ENCODE measurements around the gene OBSCN.
A peak's percentile ranks its signal among the peaks of the same experiment; 100 is the strongest.

Gene OBSCN

DNA sequence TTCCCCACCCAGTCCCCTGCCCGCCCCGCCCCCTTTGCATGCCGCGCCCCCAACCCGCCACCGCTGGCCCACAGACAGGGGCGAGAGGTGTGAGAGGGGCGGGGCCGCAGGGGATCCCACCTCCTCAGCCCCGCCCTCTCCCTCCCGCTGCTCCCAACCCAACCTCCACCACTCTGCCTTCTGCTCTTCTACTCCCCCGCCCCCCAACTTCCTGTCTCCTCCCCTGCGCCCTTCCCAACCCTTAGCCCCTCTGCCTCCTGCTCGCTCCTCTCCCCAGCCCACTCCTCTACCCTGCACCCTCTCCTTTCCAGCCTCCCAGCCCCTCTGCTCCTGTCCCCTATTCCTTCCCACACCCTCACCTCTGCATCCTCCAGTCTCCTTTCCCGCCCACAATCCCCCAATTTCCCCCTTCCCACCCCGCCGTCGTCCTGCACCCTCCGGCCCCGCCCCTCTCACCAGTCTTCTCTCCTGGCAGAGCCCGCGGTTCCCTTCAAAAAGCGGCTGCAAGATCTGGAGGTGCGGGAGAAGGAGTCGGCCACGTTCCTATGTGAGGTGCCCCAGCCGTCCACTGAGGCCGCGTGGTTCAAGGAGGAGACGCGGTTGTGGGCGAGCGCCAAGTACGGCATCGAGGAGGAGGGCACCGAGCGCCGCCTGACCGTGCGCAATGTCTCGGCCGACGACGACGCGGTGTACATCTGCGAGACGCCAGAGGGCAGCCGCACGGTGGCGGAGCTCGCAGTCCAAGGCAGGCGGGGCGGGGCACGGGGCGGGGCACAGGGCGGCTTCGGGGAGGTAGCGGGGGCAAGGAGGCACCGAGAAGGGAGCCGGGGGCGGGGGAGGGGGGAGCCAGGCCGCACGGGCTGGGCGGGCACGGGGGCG is 5.4 kb downstream of the OBSCN start:
- Histone ChIP-seq H3K4me1 (ENCODE audit: insufficient read depth, low read length) (no peaks in the 10 kb centered on the region; the same call in 1 of the 2 replicates), H3K9me3 (ENCODE audit: insufficient read depth, low read depth, low read length) (no peaks in the 10 kb centered on the region), H3K27me3 (ENCODE audit: insufficient read depth, low read length) (no peaks in the 10 kb centered on the region), H3K9ac (ENCODE audit: low read depth, low read length) (peak overlapping the region; percentile 79; the same call in 1 of the 2 replicates), H3K36me3 (ENCODE audit: insufficient read depth, low read depth, low read length) (peaks cover 32% of the 10 kb centered on the region), H3K27ac (ENCODE audit: low read length) (no peak overlapping the region), H3K4me3 (ENCODE audit: low read length) (peak overlapping the region; percentile 78)

DNA sequence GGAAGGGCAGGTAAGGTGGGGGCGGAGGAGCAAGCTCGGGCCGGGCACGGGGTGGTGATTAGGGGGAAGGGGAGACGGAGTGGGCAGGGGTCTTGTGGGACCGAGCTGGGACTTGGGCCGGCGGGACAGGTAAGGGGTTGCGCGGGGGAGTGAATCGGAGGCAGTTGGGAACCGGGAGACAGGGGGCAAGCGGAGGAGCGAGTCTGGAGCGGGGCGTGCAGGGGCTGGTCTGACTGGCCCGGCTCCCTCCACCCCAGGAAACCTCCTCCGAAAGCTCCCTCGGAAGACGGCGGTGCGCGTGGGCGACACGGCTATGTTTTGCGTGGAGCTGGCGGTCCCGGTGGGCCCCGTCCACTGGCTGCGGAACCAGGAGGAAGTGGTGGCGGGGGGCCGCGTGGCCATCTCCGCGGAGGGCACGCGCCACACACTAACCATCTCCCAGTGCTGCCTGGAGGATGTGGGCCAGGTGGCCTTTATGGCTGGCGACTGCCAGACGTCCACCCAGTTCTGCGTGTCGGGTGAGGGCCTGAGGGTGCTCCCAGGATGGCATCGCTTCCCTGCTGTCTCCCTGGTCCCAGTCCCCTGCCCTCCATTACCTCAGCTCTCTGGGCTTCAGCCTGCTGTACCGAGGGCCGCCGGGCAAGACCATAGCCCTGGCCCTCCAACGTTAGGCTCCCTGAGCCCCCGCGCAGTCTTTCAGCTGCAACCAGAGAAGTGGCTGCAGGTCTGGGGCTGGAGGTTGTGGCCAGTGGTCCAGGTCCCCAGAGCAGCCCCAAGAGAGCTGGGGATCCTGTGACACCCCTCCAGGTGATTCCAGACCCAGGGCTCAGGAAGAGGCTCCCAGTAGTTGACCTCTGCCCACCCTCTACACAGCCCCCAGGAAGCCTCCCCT is 6.3 kb downstream of the OBSCN start:
- Histone ChIP-seq H3K4me1 (ENCODE audit: insufficient read depth, low read length) (no peaks in the 10 kb centered on the region; the same call in 1 of the 2 replicates), H3K27me3 (ENCODE audit: insufficient read depth, low read length) (no peaks in the 10 kb centered on the region), H3K9me3 (ENCODE audit: insufficient read depth, low read depth, low read length) (no peaks in the 10 kb centered on the region), H3K9ac (ENCODE audit: low read depth, low read length) (peak overlapping the region; percentile 66; the same call in 1 of the 2 replicates), H3K4me3 (ENCODE audit: low read length) (peak overlapping the region; percentile 68), H3K36me3 (ENCODE audit: insufficient read depth, low read depth, low read length) (peaks cover 42% of the 10 kb centered on the region), H3K27ac (ENCODE audit: low read length) (no peak overlapping the region)

- no peak overlapping the region; the same call in 1 of the 2 replicates for H3K9ac ChIP-seq (ENCODE audit: low read depth, low read length)
- H3K9me3 ChIP-seq (ENCODE audit: insufficient read depth, low read depth, low read length), result no peaks in the 10 kb centered on the region
- H3K4me1 ChIP-seq (ENCODE audit: insufficient read depth, low read length), result no peaks in the 10 kb centered on the region; the same call in 1 of the 2 replicates
- H3K36me3 ChIP-seq (ENCODE audit: insufficient read depth, low read depth, low read length), result peaks cover 51% of the 10 kb centered on the region
- no peak overlapping the region for H3K27ac ChIP-seq (ENCODE audit: low read length)
- no peaks in the 10 kb centered on the region for H3K27me3 ChIP-seq (ENCODE audit: insufficient read depth, low read length)
- no peak overlapping the region for H3K4me3 ChIP-seq (ENCODE audit: low read length)
These were observed 7.2 kb downstream of the OBSCN start for GRCh38 chr1:228214921-228215662.

- Histone ChIP-seq H3K9me3 (ENCODE audit: insufficient read depth, low read depth, low read length) (no peaks in the 10 kb centered on the region), H3K27ac (ENCODE audit: low read length) (no peak overlapping the region), H3K36me3 (ENCODE audit: insufficient read depth, low read depth, low read length) (peaks cover 57% of the 10 kb centered on the region), H3K4me3 (ENCODE audit: low read length) (no peak overlapping the region), H3K27me3 (ENCODE audit: insufficient read depth, low read length) (no peaks in the 10 kb centered on the region), H3K4me1 (ENCODE audit: insufficient read depth, low read length) (no peaks in the 10 kb centered on the region; the same call in 1 of the 2 replicates), H3K9ac (ENCODE audit: low read depth, low read length) (no peak overlapping the region)
These were observed 7.8 kb downstream of the OBSCN start for GRCh38 chr1:228215663-228216116.

GRCh38 chr1:228216371-228217320 is 8.8 kb downstream of the OBSCN start:
- H3K36me3 ChIP-seq (ENCODE audit: insufficient read depth, low read depth, low read length), result peaks cover 60% of the 10 kb centered on the region
- H3K4me3 ChIP-seq (ENCODE audit: low read length), result no peak overlapping the region
- no peak overlapping the region for H3K27ac ChIP-seq (ENCODE audit: low read length)
- H3K4me1 ChIP-seq (ENCODE audit: insufficient read depth, low read length), result no peaks in the 10 kb centered on the region; the same call in 1 of the 2 replicates
- H3K9me3 ChIP-seq (ENCODE audit: insufficient read depth, low read depth, low read length), result no peaks in the 10 kb centered on the region
- H3K27me3 ChIP-seq (ENCODE audit: insufficient read depth, low read length), result no peaks in the 10 kb centered on the region
- H3K9ac ChIP-seq (ENCODE audit: low read depth, low read length), result no peak overlapping the region

GRCh38 chr1:228217551-228218344 is 9.9 kb downstream of the OBSCN start:
- peaks cover 60% of the 10 kb centered on the region for H3K36me3 ChIP-seq (ENCODE audit: insufficient read depth, low read depth, low read length)
- H3K4me1 ChIP-seq (ENCODE audit: insufficient read depth, low read length), result no peaks in the 10 kb centered on the region; the same call in 1 of the 2 replicates
- no peak overlapping the region for H3K4me3 ChIP-seq (ENCODE audit: low read length)
- no peaks in the 10 kb centered on the region for H3K9me3 ChIP-seq (ENCODE audit: insufficient read depth, low read depth, low read length)
- no peak overlapping the region for H3K27ac ChIP-seq (ENCODE audit: low read length)
- H3K9ac ChIP-seq (ENCODE audit: low read depth, low read length), result no peak overlapping the region
- H3K27me3 ChIP-seq (ENCODE audit: insufficient read depth, low read length), result no peaks in the 10 kb centered on the region

- Histone ChIP-seq H3K27me3 (ENCODE audit: insufficient read depth, low read length) (no peaks in the 10 kb centered on the region), H3K9ac (ENCODE audit: low read depth, low read length) (no peak overlapping the region), H3K9me3 (ENCODE audit: insufficient read depth, low read depth, low read length) (no peaks in the 10 kb centered on the region), H3K4me1 (ENCODE audit: insufficient read depth, low read length) (no peaks in the 10 kb centered on the region; the same call in 1 of the 2 replicates), H3K27ac (ENCODE audit: low read length) (no peak overlapping the region), H3K4me3 (ENCODE audit: low read length) (no peak overlapping the region), H3K36me3 (ENCODE audit: insufficient read depth, low read depth, low read length) (peaks cover 60% of the 10 kb centered on the region)
These were observed 10.8 kb downstream of the OBSCN start for GRCh38 chr1:228218513-228219244.

DNA sequence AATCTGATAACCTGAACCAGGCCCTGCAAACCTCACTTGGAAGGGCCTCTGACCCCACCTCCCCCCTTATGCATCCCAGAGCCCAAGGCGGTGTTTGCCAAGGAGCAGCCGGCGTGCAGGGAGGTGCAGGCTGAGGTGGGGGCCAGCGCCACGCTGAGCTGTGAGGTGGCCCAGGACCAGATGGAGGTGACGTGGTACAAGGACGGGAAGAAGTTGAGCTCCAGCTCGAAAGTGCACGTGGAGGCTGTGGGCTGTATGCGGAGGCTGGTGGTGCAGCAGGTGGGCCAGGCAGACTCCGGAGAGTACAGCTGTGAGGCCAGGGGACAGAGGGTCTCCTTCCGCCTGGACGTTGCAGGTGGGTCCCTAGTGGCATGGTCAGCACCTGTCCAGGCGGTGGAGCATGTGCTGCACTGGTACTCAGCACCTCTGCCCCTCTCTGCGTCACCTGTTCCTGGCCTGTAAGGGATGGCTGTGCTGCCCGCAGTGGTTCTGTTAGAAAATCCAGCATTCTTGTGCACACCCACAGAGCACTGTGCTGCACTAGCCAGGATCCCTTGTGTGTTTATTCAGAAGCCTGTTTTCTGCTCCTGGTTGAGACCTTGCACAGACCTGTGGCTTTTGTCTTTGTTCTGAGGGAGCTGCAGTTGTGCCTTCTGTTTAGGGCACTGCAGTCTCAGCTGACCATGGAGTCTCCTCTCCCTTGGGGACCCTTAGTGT is 11.6 kb downstream of the OBSCN start:
- H3K4me3 ChIP-seq (ENCODE audit: low read length), result no peak overlapping the region
- H3K27me3 ChIP-seq (ENCODE audit: insufficient read depth, low read length), result no peaks in the 10 kb centered on the region
- H3K9me3 ChIP-seq (ENCODE audit: insufficient read depth, low read depth, low read length), result no peaks in the 10 kb centered on the region
- H3K27ac ChIP-seq (ENCODE audit: low read length), result no peak overlapping the region
- H3K9ac ChIP-seq (ENCODE audit: low read depth, low read length), result no peak overlapping the region
- H3K36me3 ChIP-seq (ENCODE audit: insufficient read depth, low read depth, low read length), result peaks cover 60% of the 10 kb centered on the region
- no peaks in the 10 kb centered on the region; the same call in 1 of the 2 replicates for H3K4me1 ChIP-seq (ENCODE audit: insufficient read depth, low read length)
